Jurkat, Clone E6-1 (cell line): Measurements from ENCODE around the gene SDK1.
"Not testable (repeated sequence)": the region's sequence is repeated elsewhere in the genome, so short reads cannot be mapped to it uniquely, and the experiment has no call there.

Source experiments
- DNase-seq: peaks from one replicate; pipeline ENCODE4 v3.0.0-alpha.2; 2011; ENCODE audit warnings: low read depth, low spot score
- H3K4me3 ChIP-seq: 2 replicates; pipeline ENCODE4 v1.5.1; 2011; ENCODE audit warnings: mild to moderate bottlenecking, low read length, control low read depth, moderate library complexity

The SDK1 gene

DNA sequence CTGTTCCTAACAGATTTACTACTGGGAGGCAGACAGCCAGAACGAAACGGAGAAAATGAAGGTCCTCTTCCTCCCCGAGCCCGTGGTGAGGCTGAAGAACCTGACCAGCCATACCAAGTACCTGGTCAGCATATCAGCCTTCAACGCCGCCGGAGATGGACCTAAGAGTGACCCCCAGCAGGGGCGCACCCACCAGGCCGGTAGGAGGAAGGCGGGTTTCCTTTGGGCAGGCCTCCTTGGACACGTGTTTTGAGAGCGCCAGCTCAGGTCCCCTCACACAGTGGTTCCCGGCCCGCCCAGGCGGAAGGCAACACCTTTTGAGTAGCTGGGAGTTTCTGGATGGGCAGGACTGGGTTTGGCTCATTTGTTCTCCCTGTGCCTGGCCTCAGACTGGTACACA lies 907.0 kb downstream of the SDK1 start:
- no peak for DNase-seq
- H3K4me3 ChIP-seq, result no peak overlapping the region

DNA sequence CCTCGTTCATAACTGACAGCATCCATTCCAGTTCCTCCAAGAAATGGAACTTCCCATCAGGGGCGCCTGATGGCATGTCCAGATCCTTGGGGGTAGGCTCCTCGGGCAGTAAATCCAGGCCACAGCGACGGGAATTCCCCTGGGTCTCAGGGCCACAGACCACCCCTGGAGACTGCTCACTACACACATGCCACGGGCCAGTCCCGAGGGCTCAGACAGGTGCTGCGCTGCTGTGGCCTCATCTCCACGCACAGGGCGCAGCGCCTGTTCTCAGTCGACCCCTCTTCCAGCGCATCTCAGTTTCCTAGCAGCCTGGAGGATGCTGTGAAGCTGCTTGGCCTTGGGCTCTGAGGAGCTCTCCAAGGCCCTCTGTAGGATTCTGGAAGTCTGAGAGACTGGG lies 907.5 kb downstream of the SDK1 start:
- no peak for DNase-seq
- H3K4me3 ChIP-seq, result no peak overlapping the region

DNA sequence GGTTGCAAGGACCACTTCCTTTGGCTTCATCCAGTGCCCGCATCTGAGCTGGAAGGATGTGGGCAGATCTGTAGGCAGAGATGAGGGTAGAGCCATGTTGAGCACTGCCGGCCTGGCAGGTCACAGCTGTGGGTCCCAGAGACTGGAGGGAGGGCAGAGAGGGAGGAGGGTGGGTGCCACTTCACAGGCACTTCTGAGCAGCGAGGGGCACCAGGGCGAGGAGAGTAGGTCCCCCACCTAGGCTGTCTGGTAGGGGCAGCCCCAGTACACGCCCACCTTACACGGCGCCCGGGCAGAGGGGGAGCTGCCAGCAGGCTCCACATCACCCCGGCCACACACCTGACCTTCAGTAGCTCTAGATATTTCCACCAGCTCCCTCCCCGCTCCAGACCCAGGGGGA lies 908.1 kb downstream of the SDK1 start:
- H3K4me3 ChIP-seq, result no peak overlapping the region
- DNase-seq, result no peak

DNA sequence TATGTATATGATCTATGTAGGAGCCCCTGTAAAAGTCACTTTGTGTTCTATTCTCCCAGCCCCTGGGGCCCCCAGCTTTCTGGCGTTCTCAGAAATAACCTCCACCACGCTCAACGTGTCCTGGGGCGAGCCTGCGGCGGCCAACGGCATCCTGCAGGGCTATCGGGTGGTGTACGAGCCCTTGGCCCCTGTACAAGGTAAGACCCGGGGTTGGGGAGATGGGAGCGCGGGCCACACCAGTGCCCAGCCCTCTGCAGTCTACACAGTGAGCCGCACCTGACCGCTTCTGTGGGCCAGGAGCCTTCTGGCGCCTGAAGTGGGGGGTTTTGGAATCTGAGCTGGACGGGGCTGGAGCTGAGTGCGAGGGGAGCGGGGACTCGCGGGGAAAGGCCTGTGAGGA lies 908.9 kb downstream of the SDK1 start:
- no peak for DNase-seq
- no peak overlapping the region for H3K4me3 ChIP-seq

GRCh38 chr7:4210821-4211220 lies 909.8 kb downstream of the SDK1 start:
- DNase-seq, result no peak
- no peak overlapping the region for H3K4me3 ChIP-seq

- H3K4me3 ChIP-seq, result no peak overlapping the region
- DNase-seq, result no peak
Observed at GRCh38 chr7:4211261-4211660, 910.2 kb downstream of the SDK1 start.

DNA sequence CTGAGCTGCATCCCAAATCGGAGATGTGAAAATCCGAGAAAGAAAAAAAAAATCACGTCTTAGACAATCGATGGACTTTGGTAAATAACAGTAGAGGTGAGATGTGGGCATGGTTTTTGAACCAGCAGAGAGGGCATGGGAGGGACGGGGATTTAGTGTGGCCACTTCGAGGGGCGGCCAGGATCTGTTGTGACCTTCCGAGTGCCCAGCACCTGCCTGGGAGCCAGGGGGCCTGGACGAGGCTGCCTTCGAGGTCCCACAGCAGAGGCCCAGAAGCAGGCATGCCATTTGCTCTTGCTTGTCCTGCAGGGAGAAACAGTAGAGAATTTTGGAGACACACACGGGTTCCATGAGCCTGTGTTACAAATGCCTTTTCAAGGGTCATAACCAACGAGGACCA lies 911.3 kb downstream of the SDK1 start:
- DNase-seq, result no peak
- no peak overlapping the region for H3K4me3 ChIP-seq

DNA sequence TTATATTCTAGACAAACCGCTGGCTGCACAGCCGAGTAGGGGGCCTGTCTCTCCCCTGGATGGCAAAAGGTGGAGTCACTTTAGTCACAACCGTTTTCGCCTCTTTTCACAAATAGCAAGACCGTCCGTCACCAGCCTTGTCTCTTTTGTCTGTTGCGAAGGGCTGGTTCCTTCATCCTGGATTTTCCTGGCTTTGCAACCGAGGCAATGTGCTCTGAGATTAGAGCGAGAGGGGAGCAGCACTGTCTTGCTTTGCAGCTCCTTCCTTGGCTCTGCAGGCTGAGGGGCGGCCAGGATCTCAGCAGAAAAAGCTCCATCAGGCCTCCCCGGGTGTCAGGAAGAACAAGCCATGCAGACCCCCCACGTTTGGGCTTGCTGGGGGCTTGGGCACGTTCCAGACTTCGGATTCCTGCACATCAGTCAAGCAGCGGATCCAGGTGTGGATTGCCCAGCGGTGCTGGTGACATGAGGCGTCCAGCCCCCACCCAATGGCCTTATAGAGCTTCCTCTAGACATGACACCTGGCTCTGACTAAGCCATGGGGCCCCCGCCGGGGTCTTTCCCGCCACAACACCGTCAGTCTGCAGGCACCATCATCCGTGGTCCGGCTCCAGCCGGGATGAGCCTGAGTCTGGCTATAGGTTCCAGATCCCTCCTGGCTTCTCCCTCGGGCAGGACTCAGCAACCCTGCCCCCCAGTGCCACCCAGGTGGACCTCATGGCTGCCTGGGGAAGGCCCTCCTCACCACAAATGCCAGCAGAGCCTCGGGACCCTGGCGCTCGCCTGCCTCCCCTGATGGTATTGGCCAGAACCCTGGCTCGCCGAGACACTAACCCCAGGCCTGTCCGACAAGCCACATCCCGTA lies 913.5 kb downstream of the SDK1 start:
- no peak for DNase-seq
- no peak overlapping the region for H3K4me3 ChIP-seq

DNA sequence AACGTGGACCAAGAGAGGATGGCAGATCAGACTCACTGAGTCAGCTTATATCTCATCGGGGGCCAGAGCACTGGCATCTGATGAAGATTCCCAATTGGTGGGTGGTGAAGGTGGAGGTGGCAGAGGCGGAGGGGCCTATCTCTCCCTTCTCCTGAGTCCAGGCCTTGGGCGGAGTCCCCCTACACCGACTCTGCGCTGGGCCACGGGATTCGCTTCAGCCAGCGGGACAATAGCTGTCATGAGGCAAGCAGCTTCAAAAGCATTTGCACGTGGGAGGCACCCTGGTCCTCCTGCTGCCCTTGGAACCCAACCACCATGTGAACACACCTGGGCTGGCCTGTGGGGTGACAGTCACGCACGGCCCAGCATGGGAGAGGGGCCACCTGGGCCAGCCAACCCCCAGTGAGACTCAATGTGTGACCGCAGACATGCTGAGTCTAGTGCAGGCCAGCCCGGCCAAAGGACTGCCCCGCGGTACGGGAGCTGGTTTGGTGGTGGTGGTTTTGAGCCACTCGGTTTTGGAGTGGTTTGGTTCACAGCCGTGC lies 914.2 kb downstream of the SDK1 start:
- no peak for DNase-seq
- H3K4me3 ChIP-seq, result no peak overlapping the region

DNA sequence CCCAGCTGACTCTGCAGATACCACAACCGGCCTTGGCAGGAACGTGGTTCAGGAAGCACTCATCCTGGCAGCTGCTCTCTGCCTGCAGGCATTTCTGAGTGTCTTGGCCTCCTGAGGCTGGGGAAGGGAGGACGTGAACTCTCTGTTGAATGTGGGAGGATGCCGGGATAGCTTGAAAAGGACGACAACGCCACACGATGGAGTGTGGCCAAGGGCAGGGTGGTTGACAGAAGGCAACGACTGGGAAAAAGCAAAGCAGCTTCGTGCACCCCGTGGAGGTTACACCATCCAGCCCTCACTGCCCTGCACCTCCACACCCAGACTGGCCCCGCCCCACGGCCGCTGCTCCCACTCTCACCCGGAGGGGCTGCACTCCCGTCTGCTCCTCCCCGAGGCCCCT lies 915.0 kb downstream of the SDK1 start:
- DNase-seq, result no peak
- H3K4me3 ChIP-seq, result no peak overlapping the region

GRCh38 chr7:4217126-4217660 lies 916.1 kb downstream of the SDK1 start:
- DNase-seq, H3K4me3 ChIP-seq: not testable (repeated sequence)

GRCh38 chr7:4218481-4218880 lies 917.4 kb downstream of the SDK1 start:
- DNase-seq, result no peak
- H3K4me3 ChIP-seq, result no peak overlapping the region

DNA sequence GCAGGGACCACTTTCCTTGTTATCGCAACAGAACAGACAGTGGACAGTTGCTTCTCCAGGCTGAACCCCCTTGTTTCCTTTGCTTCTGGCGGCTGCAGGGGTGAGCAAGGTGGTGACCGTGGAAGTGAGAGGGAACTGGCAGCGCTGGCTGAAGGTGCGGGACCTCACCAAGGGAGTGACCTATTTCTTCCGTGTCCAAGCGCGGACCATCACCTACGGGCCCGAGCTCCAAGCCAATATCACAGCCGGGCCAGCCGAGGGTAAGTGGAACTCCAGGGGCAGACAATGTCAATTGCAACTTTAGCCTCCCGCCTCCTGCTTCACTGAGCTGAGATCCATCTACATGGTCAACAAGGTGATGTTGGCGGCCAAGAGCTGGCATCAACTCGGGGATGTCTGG lies 919.0 kb downstream of the SDK1 start:
- no peak for DNase-seq
- H3K4me3 ChIP-seq, result no peak overlapping the region

- DNase-seq, result no peak
- H3K4me3 ChIP-seq, result no peak overlapping the region
Observed at GRCh38 chr7:4221043-4221442, 920.0 kb downstream of the SDK1 start.

DNA sequence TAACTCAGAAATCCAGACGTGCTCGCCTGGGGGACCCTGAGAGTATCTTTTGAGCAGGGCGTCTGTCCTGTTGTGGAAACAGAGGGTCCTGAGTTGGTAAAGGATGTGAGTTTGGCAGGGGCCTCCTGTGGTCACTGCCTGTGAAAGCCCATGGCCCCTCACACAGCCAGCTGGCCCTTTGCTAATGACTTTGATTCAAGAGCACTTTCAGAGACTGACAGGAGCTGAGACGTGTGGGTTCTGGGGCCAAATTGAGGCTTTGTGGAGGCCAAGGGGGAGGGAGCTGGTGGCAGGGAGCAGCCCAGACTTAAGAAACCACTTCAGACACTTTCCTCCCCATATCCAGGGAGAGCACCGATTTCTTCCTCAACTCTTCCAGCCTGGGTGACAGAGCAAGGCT lies 921.6 kb downstream of the SDK1 start:
- DNase-seq, result no peak
- H3K4me3 ChIP-seq, result no peak overlapping the region

GRCh38 chr7:4225361-4225771 lies 924.3 kb downstream of the SDK1 start:
- no peak for DNase-seq
- no peak overlapping the region for H3K4me3 ChIP-seq

- no peak for DNase-seq
- no peak overlapping the region for H3K4me3 ChIP-seq
Observed at GRCh38 chr7:4225881-4226523, 925.0 kb downstream of the SDK1 start.

GRCh38 chr7:4226524-4226882 lies 925.5 kb downstream of the SDK1 start:
- DNase-seq, result no peak
- no peak overlapping the region for H3K4me3 ChIP-seq

DNA sequence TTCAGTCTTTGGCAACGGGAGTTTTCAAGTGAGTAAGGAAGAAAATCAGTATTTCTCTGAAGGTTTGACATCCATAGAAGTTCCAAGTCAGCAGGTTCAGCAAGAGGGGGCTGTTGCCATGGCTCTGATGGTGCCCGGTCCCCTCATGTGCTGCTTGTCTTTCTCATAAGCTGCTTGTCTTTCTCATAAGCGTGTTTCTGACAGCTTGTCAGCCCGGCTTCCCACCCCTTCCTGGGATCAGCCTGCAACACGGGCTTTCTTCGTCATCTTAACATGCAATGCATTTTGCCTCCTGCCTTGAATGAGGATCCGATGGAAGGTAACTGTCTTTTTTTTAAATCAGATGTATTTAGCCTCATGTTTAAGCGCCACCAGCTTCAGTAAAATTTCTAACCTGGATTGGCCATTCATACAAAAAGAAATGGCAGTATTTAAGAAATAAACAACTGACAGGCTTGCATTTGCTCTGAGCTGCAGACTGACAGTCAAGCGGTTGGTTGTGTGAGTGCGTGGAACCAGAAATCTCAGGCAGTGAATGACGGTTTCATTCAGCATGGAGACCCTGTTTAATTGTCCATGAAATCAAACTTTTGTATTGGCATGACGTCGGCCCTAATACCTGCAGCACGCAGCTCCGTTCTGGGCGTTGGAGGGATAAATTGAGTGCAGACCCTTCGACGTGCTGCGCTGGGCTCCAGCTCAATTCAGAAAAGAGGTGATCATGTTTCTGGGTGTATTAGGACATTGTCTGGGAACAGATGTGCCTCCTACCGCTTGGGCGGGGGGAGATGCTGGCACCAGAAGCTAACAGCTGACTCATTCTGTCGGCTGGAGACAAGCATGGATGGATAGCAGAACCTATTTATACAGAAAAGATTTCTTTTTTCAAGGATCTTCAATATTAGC lies 926.3 kb downstream of the SDK1 start:
- H3K4me3 ChIP-seq, result no peak overlapping the region
- no peak for DNase-seq
